Measurements from ENCODE around the gene ALG12.
A peak's percentile ranks its signal among the peaks of the same experiment; 100 is the strongest.

The ALG12 gene

DNA sequence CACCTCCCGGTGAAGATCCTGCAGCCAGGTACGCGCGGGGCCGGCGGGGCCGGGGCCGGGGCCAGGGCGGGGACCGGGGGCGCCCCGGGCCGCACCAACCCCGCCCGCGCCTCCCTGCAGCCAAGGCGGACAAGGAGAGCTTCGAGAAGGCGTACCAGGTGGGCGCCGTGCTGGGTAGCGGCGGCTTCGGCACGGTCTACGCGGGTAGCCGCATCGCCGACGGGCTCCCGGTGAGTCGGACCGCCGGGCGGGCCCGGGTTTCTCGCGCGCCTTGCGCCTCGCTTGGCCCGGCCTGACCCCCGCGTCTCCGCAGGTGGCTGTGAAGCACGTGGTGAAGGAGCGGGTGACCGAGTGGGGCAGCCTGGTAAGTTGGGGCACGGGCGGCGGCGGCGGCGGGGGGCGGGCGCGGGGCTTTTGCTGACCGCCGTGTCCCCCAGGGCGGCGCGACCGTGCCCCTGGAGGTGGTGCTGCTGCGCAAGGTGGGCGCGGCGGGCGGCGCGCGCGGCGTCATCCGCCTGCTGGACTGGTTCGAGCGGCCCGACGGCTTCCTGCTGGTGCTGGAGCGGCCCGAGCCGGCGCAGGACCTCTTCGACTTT is 42.9 kb upstream of the ALG12 start:
- TF ChIP-seq, protein P1, sequence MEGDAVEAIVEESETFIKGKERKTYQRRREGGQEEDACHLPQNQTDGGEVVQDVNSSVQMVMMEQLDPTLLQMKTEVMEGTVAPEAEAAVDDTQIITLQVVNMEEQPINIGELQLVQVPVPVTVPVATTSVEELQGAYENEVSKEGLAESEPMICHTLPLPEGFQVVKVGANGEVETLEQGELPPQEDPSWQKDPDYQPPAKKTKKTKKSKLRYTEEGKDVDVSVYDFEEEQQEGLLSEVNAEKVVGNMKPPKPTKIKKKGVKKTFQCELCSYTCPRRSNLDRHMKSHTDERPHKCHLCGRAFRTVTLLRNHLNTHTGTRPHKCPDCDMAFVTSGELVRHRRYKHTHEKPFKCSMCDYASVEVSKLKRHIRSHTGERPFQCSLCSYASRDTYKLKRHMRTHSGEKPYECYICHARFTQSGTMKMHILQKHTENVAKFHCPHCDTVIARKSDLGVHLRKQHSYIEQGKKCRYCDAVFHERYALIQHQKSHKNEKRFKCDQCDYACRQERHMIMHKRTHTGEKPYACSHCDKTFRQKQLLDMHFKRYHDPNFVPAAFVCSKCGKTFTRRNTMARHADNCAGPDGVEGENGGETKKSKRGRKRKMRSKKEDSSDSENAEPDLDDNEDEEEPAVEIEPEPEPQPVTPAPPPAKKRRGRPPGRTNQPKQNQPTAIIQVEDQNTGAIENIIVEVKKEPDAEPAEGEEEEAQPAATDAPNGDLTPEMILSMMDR (IDR thresholded peaks at IDR 0.05; ENCODE audit: low read depth, low read length) = no peak
- peak overlapping the region; percentile 75 for H3K4me3 ChIP-seq (ENCODE audit: low read depth, low read length)

DNA sequence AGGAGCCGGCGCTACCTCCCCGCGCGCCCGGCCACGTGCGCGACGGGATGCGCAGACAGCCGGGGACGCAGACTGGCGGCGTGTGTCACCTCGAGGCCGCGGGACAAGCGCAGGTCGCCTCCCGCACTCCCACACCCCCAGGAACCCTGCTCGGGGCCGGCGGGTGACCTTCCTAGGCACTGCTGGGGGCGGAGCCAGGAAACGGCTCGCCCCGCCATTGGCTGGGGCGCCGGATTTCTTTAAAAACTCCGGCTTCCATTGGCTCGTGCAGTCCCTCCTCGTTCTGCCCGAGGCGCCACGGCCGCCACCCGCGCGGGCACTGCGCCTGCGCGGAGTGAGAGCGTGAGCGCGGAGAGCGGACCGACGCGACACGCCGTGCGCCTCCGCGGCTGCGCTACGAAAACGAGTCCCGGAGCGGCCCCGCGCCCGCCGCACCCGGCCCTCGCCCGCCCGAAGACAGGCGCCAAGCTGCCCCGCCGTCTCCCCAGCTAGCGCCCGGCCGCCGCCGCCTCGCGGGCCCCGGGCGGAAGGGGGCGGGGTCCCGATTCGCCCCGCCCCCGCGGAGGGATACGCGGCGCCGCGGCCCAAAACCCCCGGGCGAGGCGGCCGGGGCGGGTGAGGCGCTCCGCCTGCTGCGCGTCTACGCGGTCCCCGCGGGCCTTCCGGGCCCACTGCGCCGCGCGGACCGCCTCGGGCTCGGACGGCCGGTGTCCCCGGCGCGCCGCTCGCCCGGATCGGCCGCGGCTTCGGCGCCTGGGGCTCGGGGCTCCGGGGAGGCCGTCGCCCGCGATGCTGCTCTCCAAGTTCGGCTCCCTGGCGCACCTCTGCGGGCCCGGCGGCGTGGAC is 42.1 kb upstream of the ALG12 start, which contains the start of gene PIM3:
PIM3 (plus strand) TSS at position 614 of the 846 bp plus-strand sequence; CDS start at position 790, 176 bp downstream.
- H3K4me3 ChIP-seq (ENCODE audit: low read depth, low read length) = peak within 1 kb of the TSS; percentile 75
- TF ChIP-seq, protein P1 (IDR thresholded peaks at IDR 0.05; ENCODE audit: low read depth, low read length) = no peak

DNA sequence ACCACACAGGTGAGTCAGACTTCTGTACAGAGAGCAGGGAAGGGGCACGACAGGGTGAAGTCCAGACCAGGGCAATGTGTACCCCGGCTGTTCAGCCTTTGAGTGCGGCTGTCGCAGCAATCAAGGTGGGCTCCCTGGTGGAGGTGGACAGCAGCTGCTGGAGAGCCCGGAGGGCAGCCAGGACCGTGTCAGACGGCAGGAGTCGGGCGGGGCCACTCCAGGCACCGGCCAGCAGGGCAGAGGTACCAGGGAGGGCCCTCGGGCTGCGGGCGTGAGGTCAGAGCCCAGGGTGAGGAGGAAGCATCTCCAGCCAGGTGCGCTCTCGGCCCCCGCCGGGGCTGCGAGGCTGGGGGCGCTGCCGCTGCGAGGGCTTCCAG is 41.5 kb upstream of the ALG12 start:
- TF ChIP-seq, protein P1 (IDR thresholded peaks at IDR 0.05; ENCODE audit: low read depth, low read length) = no peak
- peak overlapping the region; percentile 64 for H3K4me3 ChIP-seq (ENCODE audit: low read depth, low read length)

DNA sequence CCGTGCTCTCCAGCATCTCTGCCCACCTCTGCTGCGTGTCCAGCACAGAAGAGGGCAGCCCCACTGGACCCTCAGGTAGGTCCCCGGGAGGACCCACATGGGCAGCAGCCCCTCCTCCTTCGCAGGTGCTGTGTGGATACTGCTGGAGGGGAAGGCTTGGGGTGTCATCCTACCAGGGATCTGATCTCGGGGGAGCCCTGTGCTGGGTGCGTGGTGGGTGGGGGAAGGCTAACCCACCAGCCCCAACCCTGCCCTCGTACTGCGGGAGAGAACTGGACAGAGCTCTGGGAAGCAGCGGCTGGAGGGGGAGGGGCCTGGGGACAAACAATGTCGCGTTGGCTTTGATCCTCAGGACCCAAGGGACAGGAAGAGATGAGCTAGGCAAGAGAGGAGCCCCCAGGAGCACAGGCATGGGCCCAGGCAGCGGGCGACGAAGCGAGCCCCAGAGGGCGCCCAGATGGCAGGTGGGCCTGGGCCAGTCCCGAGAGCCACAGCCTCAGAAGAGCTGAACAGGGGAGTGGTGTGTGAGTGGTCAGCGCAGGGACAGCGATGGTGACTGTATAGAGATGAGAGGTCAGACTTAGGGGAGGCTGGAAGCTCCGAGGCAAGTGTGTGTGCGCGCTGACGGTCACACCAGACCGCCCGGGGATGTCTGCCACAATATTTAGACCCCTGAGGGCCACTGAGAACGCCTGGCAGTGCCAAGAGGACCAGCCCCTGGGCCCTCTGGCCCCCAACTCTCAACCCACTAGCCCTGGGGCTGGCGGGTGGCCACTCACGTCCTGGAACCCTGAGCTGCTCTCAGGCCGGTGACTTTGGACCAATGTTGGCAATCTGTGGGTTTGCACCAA is 40.9 kb upstream of the ALG12 start:
- peak overlapping the region; percentile 64; the same call in 1 of the 2 replicates for H3K4me3 ChIP-seq (ENCODE audit: low read depth, low read length)
- TF ChIP-seq, protein P1 (IDR thresholded peaks at IDR 0.05; ENCODE audit: low read depth, low read length) = no peak

DNA sequence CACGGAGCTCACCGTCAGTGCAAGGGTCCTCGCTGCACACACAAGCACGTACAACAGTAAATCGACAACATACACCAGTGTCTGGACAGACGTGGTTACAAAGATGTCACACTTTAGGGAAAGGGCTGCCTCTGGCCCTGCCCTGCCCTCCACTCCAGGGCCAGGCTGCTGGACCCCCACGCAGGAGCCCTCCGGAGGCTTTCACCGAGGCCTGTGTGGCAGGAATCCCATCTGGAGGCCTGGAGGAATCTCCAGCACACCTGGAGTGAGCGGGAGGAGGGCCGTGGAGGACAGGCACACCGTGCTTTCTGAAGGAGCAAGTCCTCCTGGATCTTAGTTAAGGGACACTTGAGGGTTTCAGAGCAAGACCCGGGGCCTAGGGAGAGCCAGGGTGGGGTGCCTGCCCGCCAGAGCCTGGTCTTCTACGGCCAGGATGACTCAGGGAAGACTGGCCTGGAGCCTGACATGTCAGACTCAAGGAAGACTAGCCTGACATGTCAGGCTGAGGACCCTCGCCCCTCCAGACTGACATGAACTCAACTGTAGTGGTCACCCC is 40.2 kb upstream of the ALG12 start:
- no peak overlapping the region for H3K4me3 ChIP-seq (ENCODE audit: low read depth, low read length)
- TF ChIP-seq, protein P1 (IDR thresholded peaks at IDR 0.05; ENCODE audit: low read depth, low read length) = no peak

DNA sequence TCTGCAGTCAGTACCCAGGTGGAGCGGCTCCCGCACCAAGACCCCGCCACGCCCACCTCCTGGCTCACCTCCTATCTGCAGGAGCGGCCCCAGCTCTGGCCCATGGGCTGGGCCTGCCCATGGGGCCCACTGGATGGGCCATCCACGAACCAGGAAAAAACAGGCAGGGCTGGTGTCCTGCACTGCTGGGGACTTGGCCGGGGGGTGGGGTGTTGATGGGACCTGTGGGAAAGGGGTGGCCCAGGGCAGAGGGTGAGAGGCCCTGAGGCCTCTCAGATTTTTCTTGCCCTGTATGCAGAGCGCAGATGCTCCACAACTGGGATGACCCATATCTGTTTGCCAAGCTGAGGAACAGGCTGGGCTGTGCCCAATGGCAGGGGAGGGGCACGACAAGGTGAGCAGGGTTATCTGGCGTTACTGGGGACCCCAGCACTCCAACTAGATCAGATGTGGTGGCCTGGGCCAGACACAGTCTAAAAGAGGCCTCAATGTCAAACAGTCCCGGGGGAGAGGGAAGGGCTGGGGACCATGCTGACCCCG is 39.7 kb upstream of the ALG12 start:
- TF ChIP-seq, protein P1 (IDR thresholded peaks at IDR 0.05; ENCODE audit: low read depth, low read length) = no peak
- H3K4me3 ChIP-seq (ENCODE audit: low read depth, low read length) = no peak overlapping the region

Measured in WI38 (cell line).